Astrocyte of the hippocampus (primary cell): ENCODE data around the gene ARHGAP22.

Experiments
- DNase-seq: peaks from one replicate; pipeline ENCODE4 v3.0.0; 2011; ENCODE audit warnings: low read depth, low spot score

Gene ARHGAP22

DNA sequence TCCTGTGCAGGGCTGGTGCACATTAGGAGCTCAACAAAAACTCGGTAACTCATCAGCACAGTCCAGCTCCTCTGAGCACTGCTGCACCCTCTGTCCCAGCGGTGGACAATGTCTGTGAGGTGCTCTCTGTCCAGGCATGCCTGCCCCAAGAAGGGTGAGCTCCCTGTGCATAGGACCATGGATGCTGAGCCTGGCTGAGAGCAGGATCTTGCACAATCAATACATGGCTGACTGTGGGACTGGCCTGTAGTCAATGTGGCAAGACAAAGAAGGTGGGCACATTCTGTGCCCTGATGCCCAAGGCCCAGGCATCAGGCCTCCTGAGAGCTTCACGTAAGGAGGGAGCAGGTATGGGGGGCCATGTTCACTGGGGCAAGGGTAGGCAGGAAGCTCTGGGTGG is 17.1 kb downstream of the ARHGAP22 start:
- DNase-seq: no peak

DNA sequence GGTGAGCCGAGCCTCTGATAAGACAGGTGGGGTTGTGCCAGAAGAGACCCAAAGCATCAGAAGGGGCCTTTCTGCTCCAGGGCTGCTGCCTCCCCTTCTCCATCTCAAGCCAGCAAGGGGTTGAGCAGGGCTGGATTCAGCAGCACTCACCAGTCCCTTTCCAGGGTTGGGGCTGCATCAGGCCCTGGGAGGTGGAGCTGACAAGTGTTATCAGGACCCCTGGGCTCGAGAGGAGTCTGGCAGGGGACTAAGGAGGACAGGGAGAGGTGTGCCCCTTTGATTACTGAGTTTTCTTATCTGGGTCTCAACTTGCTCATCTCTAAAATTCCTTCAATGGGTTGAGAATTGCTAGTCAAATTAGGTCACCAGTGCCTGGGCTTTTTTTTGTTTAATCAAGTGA is 17.8 kb downstream of the ARHGAP22 start:
- no peak for DNase-seq

DNA sequence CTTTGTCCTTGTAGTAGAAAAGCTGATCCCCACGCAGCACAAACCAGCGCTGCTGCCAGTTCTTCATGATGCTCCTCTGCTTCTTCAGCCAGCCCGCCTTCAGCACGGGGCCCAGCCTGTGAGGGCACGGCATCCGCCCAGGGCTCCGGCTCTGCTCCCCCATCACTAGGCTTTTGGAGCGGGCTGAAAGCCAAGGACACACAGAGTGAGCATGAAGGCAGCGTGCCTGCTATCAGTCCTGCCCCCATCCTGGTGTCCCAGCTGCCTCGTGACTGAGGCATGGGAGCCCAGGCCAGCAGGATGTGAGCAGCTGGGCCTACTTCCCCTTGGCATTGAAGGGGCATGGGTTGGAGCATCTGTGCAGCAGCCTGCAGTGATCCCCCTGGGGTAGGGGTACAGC is 21.9 kb downstream of the ARHGAP22 start:
- no peak for DNase-seq

DNA sequence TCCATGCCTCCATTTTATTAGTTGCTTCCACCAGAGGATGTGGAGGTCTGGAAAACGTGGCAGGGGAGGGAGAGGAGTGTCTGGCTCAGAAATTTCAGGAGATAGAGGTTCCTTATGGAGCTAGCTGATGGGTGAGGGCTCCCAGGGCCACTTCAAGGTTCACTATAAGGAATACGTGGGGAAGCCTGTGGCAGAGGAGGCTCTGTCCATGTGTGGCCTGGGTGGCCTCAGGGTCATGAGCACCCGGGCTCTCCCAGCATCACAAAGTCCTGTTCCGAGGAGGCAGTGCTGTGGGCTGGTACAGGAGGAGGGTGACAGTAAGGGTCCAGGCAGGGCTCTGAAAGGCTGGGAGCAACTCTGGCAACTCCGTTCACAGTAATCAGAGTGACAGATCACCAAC is 24.6 kb downstream of the ARHGAP22 start:
- no peak for DNase-seq

DNA sequence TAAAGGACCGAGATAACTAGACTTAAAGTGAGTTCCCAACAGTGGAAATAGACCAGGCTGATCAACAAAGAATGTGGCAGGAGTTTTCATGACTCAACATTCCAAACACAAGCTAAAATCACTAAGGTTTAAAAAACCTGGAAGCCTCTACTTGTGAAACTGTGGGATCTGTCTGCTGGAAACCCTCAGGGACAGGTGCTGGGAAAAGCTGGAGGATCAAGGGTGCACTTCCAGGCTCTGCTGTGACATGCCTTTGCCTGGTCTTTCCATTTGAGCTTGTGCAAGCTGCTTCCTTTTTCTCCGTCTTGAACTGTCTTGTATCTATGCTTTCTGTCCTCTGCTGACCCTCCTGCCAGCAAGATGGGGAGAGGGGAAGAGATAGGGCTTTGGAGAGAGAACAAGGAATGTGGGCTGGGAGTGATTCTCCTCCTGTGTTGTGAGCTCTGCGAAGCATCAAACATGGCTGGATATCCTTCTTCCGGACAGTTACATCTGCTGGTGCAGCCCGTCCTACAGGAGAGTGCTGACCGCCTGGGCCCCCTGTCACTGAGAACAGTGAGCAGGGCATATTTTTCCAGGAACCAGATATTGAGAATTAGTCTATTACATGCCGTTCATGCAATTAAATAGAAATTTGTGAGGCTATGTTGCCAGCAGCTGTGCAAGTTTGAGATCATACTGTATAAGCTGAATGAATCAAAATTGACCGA is 25.5 kb downstream of the ARHGAP22 start:
- peak; percentile 78 for DNase-seq

DNA sequence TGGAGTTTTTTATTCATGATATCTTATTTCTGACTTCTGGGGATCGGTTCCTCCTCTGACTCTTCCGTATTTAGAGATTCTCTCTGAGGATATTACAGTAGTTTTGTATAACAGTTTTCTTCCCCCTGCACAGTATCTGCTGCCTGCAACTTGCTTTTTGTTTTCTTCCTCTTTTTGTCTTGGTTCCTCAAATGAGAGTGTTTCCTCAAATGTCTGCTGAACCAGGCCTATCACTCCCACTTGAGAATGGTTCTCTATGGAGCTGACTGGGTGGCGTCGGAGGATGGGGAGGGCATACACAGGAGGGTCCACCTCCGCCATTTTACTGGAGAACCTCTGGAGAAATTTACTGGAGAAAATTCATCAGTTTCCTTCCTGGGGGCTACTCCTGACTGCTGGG is 27.7 kb downstream of the ARHGAP22 start:
- no peak for DNase-seq

DNA sequence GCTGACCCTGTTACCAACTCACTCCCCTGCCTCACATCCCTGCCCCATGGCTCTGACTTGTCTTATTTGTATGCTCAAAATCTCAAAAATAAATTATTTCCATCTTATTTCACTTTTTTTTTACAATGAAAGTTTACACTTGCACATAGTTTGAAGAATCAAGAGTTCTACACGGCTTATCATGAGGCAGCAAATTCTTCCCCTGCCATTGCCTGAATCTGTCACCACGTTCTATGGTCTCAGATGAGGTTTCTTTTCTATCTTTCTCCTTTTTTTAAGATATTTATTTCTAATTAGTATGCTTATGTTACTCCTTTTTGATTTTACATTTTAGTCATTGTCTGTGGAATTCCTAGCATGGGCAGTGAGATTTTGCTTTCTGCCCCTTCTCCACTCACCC is 28.4 kb downstream of the ARHGAP22 start:
- DNase-seq: no peak

DNA sequence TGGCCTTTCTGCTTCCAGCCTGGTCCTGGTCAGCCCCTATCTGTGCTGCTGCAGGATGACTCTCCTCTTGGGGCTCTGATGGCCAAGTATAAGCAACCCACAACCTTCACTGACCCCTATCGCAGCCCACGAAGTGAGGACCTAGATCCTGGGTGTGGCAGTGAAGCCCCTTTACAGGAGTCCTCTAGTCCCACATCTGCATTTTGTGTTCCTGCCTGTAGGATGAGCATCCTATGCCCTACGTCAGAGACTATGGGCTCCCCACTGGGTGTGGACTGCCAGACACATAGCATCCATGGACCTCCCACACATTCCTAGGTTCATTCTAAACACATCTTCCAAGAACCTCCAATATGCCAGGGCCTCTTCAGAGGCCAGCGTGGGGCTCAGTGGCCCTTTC is 29.0 kb downstream of the ARHGAP22 start:
- DNase-seq: no peak

DNA sequence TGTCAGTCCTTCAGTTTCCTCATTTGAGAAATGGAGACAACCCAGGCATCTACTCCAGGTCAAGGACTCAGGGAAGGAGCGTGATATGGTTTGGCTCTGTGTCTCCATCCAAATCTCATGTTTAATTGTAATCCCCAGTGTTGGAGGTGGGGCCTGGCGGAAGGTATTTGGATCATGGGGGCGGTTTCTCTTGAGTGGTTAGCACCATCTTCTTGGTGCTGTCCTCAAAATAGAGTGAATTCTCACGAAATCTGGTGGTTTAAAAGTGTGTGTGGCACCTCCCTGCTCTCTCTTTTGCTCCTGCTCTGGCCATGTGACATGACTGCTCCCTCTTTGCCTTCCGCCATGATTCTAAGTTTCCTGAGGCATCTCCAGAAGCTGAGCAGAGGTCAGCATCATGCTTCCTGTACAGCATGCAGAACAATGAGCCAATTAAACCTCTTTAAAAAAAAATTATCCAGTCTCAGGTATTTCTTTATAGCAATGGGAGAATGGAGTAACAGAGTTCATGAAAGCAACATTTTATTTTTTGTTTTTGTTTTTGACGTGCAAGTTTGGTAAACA is 30.0 kb downstream of the ARHGAP22 start:
- DNase-seq: no peak

DNA sequence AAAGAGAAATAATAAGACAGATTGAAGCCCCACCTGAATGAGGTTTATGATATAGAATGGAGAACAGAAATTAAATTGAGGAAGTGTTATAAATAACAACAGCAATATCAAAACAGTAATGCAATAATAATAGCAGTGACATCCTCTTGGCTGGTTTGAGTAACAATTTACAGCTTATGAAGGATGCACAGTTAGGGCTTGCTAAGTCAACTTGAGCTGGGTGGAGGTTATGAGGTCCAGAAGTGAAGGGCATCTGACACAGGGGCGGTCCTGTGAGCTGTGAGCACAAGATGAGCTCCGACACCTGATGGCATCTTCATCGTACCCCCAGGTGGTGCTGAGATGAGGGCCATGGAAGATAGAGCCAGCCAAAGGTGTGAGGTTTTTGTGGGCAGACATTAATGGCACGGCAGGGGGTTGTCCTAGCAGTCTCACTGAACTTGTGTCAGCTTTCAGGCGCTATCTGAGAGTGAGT is 30.5 kb downstream of the ARHGAP22 start:
- no peak for DNase-seq

DNA sequence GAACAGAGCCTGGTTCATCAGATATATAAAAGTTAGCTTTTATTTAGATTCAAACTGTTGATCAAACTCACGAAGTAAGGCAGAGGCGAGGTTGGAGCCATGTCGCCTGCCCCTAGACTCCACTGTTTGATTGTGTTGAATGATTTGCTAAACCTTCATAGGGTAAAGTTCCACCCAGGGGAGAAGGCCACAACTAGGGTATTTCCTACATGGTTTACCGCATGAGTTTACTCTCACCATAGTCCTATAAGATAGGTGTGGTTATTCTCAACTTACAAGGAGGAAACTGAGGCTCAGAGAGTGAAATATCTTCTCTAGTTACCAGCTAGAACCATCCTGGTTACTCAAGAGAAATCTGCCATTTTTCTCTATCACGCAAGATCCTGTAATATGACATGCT is 31.8 kb downstream of the ARHGAP22 start:
- no peak for DNase-seq

DNA sequence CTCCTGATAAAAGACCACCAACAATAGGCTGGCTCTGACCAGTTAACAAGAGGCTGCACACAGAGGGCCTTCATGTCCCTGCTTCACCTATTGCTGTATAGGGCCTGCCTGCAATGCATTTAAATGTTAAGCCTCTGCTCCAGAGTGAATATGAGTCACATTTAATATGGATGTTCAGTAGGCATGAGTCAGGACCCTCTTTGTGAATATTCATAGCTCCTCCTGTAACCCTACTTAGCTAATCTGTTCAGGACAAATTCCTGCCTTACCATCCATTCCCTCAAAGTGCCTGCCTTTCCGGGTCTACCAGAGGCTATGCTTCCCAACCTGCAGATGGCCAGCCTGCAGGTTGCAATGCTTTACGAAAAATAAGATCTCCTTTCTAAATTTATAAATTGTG is 32.5 kb downstream of the ARHGAP22 start:
- DNase-seq: peak; percentile 51

DNA sequence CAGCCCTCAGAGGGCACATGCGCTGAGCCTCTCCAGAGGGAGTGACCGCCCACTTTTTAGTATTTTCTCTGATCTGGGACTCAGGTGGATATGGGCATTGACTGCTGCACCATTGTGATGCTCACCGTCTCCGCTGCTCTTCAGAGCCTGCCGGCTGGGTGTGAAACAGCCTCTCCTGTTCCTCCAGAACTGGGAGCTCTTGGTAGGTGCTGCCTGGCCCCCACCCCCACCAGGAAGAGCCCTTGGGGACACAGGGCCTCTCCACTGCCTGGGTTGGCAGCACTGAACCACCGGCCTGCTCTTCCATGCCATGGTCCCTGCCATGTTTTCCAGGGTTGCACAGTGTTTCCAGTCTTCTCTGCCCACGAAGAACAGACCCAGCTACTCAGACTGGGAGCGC is 36.3 kb downstream of the ARHGAP22 start:
- no peak for DNase-seq

DNA sequence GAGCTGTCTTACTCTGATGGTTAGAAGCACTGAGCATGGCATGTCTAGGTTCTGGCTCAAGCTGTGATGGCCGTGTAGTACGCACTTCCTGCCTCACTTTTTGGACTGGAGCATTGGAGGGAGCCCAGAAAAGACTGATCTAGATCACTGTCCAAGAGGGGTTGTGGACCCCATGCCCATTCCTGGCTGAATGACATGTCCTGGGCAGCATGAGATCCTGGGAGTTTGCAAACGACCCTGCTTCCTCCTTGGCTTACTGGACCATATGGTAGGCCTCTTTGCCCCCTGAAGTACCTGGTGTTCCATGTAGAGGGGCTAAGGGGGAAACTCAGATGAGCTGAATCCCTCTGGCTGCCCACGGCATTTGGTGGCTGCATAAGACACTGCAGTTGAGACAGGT is 36.7 kb downstream of the ARHGAP22 start:
- DNase-seq: no peak

DNA sequence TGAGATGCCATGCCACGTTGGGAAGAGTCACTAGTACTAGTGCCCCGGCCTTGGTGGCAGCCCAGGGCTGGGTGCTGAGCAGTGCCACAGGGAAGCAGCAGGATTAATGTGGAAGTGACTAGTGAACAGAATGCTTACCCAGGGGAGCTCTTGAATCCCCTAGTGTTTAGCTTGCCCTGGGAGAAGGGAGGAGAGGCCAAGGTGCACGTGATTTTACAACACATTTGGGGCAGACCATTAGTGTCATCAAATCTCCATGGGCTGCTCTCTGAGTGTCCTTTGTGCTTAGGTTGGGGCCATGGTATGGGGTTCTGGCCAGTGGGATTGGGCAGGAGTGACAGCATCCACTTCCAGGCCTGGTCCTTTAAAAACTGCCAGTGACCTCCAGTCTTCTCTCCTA is 37.5 kb downstream of the ARHGAP22 start:
- no peak for DNase-seq

DNA sequence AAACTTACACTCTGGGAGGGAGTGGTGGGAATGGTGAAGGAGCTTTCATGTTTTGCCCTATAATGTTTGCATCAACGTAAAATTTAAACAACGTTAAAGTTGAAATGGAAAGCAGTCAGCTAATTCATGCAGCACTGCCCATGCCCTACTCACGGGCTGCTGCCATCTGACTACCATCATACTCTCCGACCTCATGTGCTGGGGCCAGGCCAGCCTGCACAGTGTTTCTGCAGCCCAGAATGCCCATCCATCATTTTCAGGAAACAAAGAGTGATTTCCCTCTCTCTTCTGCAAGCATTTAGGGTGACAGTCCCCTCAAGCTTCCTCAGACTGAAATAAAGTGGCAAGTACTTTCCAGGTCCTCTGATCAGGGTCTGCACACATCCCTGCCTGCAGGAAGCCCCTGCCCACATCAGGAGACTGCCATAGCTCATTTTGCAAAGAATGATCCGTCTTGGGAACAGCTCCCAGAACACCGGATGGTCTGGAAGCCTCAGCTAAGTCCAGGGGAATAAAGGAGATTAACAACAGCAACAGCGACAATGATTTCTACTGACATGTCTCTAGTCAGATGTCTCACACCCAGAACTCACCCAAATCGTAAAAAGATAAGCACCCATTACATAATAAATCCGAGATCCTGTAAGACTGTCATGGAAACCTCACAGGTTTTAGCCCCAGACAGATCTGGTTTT is 40.3 kb downstream of the ARHGAP22 start:
- DNase-seq: no peak

DNA sequence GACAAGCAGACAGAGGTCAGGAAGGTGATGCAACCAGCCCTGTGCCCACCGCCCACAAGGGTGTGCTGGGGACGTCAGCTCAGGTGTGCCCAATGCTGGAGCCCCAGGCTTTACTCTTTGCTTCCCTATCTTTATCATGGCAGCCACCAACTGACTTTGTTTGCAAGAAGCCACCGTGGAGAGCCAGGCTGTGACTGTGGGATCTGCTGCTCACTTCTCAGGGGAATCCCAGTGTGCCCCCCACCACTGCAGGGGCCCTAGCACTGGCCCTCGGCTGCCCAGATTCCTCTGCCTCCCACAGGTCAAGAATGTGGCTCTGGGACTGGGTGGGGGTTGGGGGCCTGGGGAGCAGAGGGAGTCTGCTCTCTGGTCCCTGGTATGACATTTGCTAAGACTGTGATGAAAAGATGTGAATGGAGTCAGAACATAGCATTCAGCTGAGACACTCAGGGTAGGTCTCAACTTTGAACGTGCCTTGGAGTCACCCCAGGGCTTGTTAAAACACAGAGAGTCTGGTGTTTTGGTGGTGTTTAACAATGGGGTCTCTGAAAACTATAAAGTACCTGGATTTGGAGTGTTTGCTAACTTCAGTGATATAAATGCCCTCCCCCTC is 47.3 kb downstream of the ARHGAP22 start:
- no peak for DNase-seq

DNA sequence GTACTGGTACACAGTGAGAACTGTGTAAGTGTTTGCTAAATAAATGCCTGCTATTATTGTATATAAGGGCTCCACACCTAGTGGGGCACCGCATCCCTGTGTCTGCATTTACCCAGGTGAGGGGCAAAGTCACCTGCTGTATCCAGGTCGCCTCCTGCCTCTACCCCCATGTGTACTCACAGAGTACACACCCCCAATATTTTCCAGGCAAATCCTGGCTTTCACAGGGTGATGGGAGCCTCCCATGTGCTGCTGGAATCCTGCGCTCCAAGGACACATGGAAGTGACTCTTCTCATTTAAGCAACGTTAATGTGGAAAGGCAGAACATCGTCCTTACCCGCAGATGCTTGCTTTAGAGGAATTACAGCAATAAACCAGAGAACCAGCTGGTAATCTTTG is 48.2 kb downstream of the ARHGAP22 start:
- no peak for DNase-seq

DNA sequence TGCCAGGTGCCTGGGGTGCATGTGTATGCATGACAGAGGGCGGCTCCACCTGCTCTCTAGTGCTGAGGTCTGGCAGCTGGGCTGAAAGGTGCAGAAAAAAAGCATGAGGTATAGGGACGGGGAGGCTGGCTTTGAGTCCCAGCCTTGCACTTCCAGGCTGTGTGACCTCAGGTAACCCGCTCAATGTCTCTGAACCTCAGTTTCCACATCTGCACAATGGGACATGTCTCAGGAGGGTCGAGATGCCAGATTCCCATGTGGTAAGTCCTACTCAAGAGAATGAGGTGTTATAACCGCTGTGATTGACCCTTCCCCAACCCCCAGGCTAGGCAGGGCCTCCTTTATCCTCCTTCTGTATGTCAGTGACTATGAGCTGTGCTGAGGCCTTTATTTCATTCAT is 48.8 kb downstream of the ARHGAP22 start:
- DNase-seq: no peak

DNA sequence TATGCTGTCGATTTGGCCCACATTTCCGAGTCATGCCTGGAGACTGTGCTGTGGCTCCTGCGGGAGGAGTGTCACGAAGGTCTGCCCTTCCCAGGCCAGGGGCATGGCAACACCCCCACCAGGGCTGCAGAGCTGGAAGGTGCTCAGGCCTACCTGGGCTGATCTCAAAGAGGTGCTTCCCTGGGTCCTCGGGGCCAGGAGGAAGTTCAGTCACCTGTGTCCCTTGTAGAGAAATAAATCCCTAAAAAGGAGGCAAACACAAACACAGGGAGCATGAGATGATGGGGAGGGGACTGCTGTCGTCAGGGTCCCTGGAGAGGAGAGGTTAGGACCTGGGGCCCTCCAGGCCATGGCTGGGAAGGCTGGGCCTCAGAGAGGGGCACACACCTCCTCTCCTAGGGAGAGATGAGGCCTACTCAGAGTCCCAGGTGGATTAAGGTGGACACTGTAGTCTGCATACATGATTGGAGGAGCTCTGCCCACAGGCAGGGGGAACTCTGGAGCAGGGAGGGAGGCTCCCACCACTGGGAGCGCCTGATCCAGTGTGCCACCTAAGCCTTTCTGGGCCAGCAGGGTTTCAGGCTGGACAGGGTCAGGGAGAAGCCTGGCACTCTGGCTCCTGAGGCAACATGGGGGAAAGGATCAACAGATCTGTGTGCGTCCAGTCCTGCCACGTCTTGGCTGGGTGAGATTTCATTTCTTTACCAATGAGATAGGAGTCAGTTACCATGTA is 49.4 kb downstream of the ARHGAP22 start:
- DNase-seq: no peak

DNA sequence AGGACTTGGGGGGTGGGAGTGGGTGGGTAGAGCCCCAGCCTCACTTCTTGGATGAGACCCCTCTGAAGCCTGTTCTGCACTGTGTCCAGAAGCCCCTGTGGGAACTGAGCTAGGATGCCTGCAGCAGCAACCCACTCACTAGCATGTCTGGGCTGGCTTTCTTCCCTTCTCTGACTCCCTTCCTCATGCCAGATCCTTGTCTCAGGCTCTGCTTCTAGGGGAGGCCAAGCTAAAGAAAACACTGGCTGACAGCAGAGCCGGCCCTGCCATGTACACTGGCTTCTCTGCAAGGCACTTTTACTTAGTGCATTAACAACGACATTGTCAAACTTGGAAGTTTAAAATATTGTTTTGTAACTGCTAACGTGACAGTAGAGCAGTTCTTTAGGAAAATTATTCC is 50.2 kb downstream of the ARHGAP22 start:
- DNase-seq: peak; percentile 36

DNA sequence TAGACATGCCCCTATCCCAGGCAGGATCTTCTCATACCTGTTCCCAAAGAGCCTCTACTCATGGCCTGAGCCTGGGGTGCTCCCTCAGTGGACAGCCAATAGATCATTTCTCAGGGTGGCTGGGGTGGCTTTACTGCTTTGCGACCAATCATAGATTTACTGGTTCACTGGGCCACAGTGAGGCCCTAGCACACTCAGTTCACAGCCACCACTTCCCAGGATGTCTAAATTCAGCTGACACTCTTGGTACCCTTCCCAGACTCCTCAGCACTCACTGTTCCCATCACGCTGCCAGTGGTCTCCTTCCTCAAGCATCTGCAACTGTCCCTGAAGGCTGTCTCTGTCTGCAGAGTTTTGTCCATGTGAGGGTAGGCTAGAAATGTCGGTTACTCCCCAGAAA is 50.6 kb downstream of the ARHGAP22 start:
- no peak for DNase-seq
